ENCODE measurements around the gene MYCN. TPM values are rescaled to one million over a fixed set of nuclear protein-coding genes. Genes with fewer than 3 reads are reported as not detected.

MYCN gene
- total and polyA plus RNA-seq, 2 of the 4 experiments (the other 2 are of a cell fraction) = not detected

- no peak overlapping the region for H2BK20ac ChIP-seq (ENCODE audit: low read depth, low read length)
- H3K27me3 ChIP-seq (ENCODE audit: control insufficient read depth, insufficient read depth, low read length) = no peaks in the 10 kb centered on the region
- H2AK5ac ChIP-seq (ENCODE audit: low read depth, low read length) = no peak overlapping the region
- H3K36me3 ChIP-seq (ENCODE audit: control insufficient read depth, insufficient read depth, low read length) = no peaks in the 10 kb centered on the region
- ATAC-seq (ENCODE audit: low read depth) (no peak), DNase-seq (no peak)
- H4K8ac ChIP-seq (ENCODE audit: low read depth in 2 of 2, low read length in 2 of 2) = no peak overlapping the region
- peaks cover 22% of the 10 kb centered on the region for H3K9me3 ChIP-seq (ENCODE audit: control insufficient read depth, insufficient read depth, low read length)
- H4K91ac ChIP-seq (ENCODE audit: insufficient read depth, low read depth, low read length) = no peak overlapping the region
- no peak overlapping the region for H3K23ac ChIP-seq (ENCODE audit: low read depth, low read length)
- no peaks in the 10 kb centered on the region for H3K79me1 ChIP-seq (ENCODE audit: low read depth in 1 of 2, low read length in 2 of 2)
- no peaks in the 10 kb centered on the region for H4K20me1 ChIP-seq (ENCODE audit: insufficient read depth, low read length)
- no peak overlapping the region for H3K18ac ChIP-seq (ENCODE audit: low read depth, low read length)
- H3K4me1 ChIP-seq (ENCODE audit: control insufficient read depth, insufficient read depth, low read length) = no peaks in the 10 kb centered on the region
- POLR2A ChIA-PET (ENCODE audit: unreplicated experiment) = no interaction called here
- CTCF ChIA-PET = no interaction called here
- H3K27ac ChIP-seq (ENCODE audit: insufficient read depth, low read length) = no peak overlapping the region
- H3K14ac ChIP-seq (replicated peaks; ENCODE audit: low read depth, low read length) = no peak overlapping the region
- 20% methylated on average over 1 of the region's 6 CpGs; no CpG with 5 or more reads in 1 of the 2 experiments for WGBS, 2 experiments (ENCODE audit: extremely low coverage in 2 of 2, insufficient read length in 1 of 2)
- BruUV-seq (replicated peaks) = no TSS peak
- H2AK9ac ChIP-seq (replicated peaks; ENCODE audit: low read depth, low read length, poor library complexity) = no peak overlapping the region
- H3K4me2 ChIP-seq (ENCODE audit: low read depth, low read length) = no peak overlapping the region
- H2BK15ac ChIP-seq (ENCODE audit: low read depth, low read length) = no peak overlapping the region
- H4K5ac ChIP-seq (ENCODE audit: low read depth, low read length) = no peak overlapping the region
- no peak overlapping the region for H3K4ac ChIP-seq (ENCODE audit: low read depth, low read length)
- no peak overlapping the region for H3K4me3 ChIP-seq (ENCODE audit: insufficient read depth, low read depth, low read length)
- no peak overlapping the region for H2BK120ac ChIP-seq (ENCODE audit: low read depth, low read length)
- H3K9me1 ChIP-seq (ENCODE audit: insufficient read depth, low read length) = no peaks in the 10 kb centered on the region
- H2AFZ ChIP-seq (replicated peaks; ENCODE audit: low read length, poor library complexity) = no peak overlapping the region
- no peak overlapping the region for H3K56ac ChIP-seq (ENCODE audit: extremely low read depth, insufficient read depth, low read length)
- in situ Hi-C loops (cut with MboI; ENCODE audit: low sequenced_read_pairs) (no loop called here), dilution Hi-C loops (cut with HindIII; ENCODE audit: low sequenced_read_pairs, unreplicated experiment) (no loop called here), intact Hi-C loops (cut with micrococcal nuclease) (no loop called here)
- no peak for TF ChIP-seq CHD1 (IDR thresholded peaks at IDR 0.05; ENCODE audit: low read depth, low read length)
- TF ChIP-seq SMC3 (IDR thresholded peaks at IDR 0.05; ENCODE audit: low read depth, low read length) = no peak
- no peak for TF ChIP-seq RCOR1 (IDR thresholded peaks at IDR 0.05; ENCODE audit: insufficient replicate concordance, low read length)
- no peak for TF ChIP-seq MXI1 (IDR thresholded peaks at IDR 0.05; ENCODE audit: borderline replicate concordance, low read depth, low read length)
- TF ChIP-seq CEBPB (IDR thresholded peaks at IDR 0.05; ENCODE audit: low read depth, low read length) = no peak
- no peak overlapping the region for H3K9ac ChIP-seq (ENCODE audit: low read depth, low read length)
- H2BK5ac ChIP-seq (ENCODE audit: low read depth, low read length, poor library complexity, severe bottlenecking) = no peak overlapping the region
These were observed 40.4 kb upstream of the MYCN start for GRCh38 chr2:15899751-15900493.
